Measurements from ENCODE around the gene PRORP.
"Not testable (repeated sequence)": the region's sequence is repeated elsewhere in the genome, so short reads cannot be mapped to it uniquely, and the experiment has no call there.

The PRORP gene

DNA sequence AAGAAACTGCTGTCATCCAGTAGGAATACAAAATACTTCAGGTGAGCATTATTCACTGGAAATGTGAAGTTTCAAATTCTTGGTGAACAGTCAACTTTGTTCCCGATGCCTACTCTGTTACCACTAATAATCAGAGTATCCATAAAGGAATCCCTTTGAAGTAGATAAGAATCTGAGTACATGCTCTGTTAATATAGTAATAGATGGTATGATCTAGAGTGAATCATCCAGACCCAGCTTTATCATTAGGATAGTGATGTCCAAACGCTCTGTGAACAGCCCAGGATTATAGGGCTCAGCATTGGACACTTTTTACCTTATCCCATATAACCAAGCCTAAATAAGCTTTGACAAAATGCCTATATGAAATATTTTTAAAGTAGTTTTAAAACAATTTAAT lies 33.8 kb upstream of the PRORP start:
- peak; percentile 10 for DNase-seq (ENCODE audit: low read depth)
- TF ChIP-seq, protein P1, sequence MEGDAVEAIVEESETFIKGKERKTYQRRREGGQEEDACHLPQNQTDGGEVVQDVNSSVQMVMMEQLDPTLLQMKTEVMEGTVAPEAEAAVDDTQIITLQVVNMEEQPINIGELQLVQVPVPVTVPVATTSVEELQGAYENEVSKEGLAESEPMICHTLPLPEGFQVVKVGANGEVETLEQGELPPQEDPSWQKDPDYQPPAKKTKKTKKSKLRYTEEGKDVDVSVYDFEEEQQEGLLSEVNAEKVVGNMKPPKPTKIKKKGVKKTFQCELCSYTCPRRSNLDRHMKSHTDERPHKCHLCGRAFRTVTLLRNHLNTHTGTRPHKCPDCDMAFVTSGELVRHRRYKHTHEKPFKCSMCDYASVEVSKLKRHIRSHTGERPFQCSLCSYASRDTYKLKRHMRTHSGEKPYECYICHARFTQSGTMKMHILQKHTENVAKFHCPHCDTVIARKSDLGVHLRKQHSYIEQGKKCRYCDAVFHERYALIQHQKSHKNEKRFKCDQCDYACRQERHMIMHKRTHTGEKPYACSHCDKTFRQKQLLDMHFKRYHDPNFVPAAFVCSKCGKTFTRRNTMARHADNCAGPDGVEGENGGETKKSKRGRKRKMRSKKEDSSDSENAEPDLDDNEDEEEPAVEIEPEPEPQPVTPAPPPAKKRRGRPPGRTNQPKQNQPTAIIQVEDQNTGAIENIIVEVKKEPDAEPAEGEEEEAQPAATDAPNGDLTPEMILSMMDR (conservative IDR thresholded peaks at IDR 0.05; ENCODE audit: low read depth, low read length): no peak
- no peak overlapping the region for H3K4me3 ChIP-seq (ENCODE audit: low read depth, low read length)

DNA sequence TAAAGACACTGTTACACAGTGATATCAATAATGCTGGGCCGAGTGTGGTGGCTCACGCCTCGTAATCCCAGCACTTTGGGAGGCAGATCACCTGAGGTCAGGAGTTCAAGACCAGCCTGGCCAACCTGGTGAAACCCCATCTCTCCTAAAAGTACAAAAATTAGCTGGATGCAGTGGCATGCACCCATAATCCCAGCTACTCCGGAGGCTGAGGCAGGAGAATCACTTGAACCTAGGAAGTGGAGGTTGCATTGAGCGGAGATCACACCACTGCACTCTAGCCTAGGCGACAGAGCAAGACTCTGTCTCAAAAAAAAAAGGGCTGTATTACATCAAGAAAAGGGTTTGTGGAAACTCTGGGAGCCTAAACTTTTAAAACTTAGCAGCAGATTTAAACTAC lies 27.7 kb upstream of the PRORP start:
- not testable (repeated sequence) for H3K4me3 ChIP-seq (ENCODE audit: low read depth, low read length); DNase-seq (ENCODE audit: low read depth)

DNA sequence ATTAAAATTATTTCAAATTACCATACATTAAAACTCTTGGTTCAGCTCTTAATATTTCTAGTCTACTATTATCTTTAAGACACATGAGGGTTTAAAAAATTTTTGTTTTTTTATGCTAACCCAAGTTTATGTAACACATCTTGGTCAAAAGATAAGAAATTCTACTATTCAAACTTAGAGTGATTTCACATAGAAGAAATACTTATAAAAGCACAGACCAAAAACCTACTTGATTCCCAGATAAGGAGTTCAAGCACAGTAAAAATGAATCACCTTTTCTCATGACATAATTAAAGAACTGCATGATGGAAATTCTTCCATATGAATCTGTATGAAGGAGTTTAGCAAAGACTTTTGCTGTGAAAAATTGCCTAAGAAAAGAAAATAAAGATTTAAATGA lies 14.5 kb upstream of the PRORP start:
- no peak for DNase-seq (ENCODE audit: low read depth)
- H3K4me3 ChIP-seq (ENCODE audit: low read depth, low read length): no peak overlapping the region
- TF ChIP-seq, protein P1 (conservative IDR thresholded peaks at IDR 0.05; ENCODE audit: low read depth, low read length): no peak

DNA sequence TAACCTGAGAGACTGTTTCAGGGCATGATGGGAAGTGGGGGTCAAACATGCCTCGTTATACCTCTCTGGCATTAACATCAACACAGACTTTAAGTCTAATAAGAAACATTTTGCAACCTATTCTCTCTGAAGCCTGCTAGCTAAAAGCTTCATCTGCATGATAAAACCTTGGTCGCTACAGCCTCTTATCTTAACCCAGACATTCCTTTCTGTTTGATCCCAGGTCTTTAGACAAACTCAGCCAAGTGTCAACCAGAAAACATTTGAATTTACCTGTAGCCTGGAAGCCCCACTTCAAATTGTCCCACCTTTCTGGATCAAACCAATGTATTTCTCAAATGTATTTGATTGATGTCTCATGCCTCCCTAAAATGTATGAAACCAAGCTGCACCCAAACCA lies 9.7 kb upstream of the PRORP start:
- no peak for DNase-seq (ENCODE audit: low read depth)
- TF ChIP-seq, protein P1 (conservative IDR thresholded peaks at IDR 0.05; ENCODE audit: low read depth, low read length): no peak
- H3K4me3 ChIP-seq (ENCODE audit: low read depth, low read length): no peak overlapping the region

DNA sequence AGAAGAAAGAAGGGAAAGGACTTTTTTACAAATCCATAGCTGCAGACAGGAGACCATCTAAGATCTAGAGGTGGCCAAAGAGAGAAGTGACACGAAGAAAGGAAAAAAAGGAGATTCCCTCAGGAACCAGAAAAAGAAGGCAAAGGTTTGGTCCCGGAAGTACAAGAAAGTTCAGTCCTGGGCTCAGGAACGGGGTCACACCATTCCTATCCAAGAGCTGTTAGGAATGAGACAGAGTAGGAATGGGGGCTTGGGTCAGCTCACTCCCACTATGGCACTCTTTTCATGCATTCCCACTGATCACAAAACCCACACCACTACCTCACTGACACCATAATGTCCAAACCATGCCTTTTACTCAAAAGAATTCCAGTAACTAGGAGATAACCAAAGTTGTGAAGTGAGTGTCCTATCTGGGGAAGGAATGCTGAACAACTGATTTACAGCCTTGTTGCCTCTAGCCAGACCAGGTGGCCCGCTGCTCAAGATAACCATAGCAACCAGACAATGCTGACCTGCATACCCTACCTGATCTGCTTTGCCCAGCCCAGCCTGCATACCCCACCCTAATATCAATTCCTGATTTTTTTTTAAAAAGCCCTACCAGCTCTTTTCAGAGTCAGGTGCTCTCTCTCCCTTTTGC lies 8.9 kb upstream of the PRORP start:
- TF ChIP-seq, protein P1 (conservative IDR thresholded peaks at IDR 0.05; ENCODE audit: low read depth, low read length): no peak
- no peak overlapping the region for H3K4me3 ChIP-seq (ENCODE audit: low read depth, low read length)
- DNase-seq (ENCODE audit: low read depth): no peak

DNA sequence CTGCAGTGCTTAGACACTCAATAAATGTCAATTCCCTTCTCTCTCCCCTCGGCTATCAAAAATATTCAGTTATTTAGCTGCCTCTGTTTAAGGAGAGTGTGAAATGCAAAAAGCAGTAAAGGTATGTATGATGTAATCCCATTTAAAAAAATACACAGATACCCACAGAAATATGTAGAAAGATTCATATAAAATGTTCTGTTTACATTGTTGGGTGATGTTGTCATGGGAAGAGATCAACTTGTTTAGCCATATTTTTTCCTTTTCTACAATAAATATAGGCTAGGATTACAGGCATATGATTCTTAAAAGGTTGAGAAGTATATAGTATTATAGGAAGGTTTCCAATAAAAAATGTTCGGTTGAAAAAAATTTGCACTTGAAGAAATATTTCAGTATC lies 8.3 kb upstream of the PRORP start:
- TF ChIP-seq, protein P1 (conservative IDR thresholded peaks at IDR 0.05; ENCODE audit: low read depth, low read length): no peak
- peak; percentile 78 for DNase-seq (ENCODE audit: low read depth)
- H3K4me3 ChIP-seq (ENCODE audit: low read depth, low read length): no peak overlapping the region

DNA sequence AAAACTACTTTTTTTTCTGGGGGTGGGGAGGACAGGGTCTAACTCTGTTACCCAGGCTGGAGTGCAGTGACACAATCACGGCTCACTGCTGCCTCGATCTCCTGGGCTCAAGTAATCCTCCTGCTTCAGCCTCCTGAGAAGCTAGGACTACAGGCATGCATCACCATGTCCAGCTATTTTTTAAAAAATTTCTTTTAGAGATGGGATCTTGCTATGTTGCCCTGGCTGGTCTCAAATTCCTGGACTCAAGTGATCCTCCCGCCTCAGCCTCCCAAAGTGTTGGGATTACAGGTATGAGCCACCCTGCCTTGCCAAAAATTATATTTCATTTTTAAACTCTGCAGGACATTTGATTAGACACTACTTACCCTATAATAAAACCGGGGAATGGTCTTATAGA lies 6.1 kb upstream of the PRORP start:
- TF ChIP-seq, protein P1 (conservative IDR thresholded peaks at IDR 0.05; ENCODE audit: low read depth, low read length): no peak
- DNase-seq (ENCODE audit: low read depth): no peak
- H3K4me3 ChIP-seq (ENCODE audit: low read depth, low read length): no peak overlapping the region
